GM18951 (cell line): ENCODE results near the gene ZNF423.

ENCODE experiments used
- POLR2A ChIP-seq: IDR thresholded peaks from 4 replicates; pipeline ENCODE4 v1.6.1; 2011; ENCODE audit warnings: mild to moderate bottlenecking; ENCODE audit not compliant: insufficient read length, insufficient read depth; ENCODE audit errors: extremely low read depth
- in situ Hi-C: fragments of 300-500 bp; cut with MboI; formaldehyde crosslinking; loops from one replicate; pipeline ENCODE4 v1.12.0; 2022; ENCODE audit warnings: low sequenced_read_pairs, mixed read lengths, inconsistent platforms; ENCODE audit not compliant: unreplicated experiment

The ZNF423 gene

DNA sequence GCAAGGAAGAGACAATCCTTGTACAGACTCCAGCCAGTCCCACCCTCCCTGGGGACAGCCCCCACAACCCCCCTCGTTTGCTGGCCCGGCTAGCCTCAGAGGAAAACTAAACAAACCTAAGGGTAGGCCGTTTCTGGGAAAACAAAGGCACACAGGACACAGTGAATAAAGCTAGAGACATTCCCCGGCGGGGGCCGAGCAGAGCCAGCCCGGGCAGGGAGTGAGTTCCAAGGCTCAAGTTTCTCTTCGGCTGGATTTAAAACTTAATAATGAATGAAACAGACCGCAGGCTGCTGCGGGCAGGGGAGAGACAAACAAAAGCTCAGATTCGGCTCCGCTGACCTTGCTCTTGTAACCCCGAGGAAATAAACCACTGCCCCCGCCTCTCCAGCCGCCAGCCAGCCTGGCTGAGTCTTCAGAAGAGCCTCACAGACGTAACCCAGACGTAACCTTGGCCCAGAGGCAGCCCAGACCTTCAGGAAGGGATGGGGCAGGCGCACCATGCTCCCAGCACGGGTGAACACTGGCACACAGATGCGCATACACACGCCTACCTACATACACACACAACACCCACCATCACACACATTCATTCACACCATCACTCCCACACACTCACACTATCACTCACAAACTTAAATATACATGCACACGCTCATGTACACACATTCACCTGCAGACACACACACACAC is 216.0 kb downstream of the ZNF423 start:
- no peak for TF ChIP-seq POLR2A
- in situ Hi-C loops = no loop called here

DNA sequence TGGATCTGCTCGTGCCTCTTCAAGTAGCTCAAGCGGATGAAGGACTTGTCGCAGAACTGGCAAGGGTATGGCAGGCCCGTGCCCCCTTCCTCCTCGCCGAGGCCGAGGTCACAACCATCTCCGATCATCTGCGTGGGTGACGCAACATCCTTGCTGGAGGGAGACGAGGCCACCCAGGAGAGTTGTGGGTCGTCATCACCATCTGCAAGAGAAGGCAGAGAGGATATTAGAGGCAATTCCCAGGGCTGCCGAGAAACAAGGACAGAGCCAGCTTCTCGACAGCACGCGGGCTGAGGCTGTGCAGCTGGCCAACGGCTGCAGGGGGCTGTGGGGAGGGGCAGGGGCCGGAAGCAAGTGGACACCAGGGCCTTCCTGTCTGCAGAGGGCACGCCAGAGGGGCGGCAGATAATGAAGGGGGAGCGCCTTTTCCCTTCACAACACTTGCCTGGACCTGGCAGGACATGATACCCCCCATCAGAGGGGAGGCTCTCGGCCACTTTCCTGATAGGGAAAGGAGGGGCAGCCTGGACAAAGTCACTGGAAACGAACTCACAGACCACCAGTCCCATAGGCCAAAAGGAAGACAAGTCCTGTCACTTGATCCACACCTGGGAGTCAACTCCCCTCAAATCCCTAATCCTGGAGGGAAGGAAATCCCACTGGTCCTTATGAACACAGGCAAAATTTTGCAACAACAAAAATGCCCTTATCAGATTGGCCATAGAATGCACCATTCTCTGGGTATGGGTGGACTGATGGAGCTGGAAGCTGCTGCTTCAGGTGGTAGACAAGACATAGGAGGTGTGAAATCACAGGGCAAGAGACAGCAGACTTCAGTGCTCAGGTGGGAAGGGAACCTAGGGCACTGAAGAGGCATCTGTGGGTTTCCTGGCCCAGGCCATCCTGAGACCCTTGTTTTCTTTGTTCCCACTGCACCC is 217.0 kb downstream of the ZNF423 start:
- in situ Hi-C loops = no loop called here
- no peak for TF ChIP-seq POLR2A

DNA sequence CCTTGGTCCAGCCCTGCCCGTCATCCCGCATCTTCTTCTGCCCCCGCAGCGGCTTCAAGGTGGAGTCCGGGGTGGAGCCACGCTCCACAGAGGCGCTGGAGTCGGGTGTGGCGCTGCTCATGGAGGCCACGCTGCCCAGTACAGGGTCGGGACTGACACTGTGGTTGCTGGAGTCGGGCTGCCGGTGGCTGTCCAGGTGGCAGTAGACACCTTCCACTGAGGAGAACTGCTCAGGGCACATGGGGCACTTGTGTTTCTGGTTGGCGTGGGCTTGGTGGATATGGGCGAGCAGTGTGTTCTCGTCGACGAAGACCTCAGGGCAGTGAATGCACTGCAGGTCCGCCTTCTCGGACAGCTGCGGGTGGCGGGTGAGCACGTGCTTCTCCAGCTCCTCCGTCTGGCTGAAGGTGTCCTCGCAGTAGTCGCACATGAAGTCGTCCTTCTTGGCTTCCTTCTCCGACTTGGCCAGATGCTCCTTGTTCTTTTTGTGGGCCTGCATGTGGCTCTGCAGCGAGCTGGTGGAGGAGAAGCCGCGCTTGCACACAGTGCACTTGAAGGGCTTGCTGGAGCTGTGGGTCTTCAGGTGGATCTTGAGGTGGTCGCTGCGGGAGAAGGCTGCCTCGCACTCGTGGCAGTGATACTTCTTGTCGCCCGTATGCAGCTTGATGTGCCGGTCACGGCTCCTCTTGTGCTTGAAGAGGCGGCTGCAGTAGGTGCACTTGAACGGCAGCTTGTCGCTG is 217.8 kb downstream of the ZNF423 start:
- no peak for TF ChIP-seq POLR2A
- in situ Hi-C loops = no loop called here

DNA sequence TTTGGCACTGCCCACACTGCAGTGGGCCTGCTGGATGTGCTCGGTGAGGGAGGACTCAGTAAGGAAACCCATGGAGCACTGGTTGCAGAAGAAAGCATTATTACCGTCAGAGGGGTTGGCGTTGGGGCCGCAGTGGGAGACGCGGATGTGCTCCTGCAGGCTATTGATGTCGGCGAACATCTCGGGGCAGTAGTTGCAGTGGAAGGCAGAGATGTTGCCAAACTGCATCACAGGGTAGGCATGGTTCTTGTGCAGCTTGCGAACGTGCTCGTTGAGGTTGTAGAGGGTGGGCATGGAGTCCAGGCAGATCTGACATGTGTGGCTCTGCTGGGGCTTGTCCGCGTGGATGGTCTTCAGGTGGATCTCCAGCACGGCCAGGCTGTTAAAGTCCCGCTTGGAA is 218.4 kb downstream of the ZNF423 start:
- no peak for TF ChIP-seq POLR2A
- in situ Hi-C loops = no loop called here

DNA sequence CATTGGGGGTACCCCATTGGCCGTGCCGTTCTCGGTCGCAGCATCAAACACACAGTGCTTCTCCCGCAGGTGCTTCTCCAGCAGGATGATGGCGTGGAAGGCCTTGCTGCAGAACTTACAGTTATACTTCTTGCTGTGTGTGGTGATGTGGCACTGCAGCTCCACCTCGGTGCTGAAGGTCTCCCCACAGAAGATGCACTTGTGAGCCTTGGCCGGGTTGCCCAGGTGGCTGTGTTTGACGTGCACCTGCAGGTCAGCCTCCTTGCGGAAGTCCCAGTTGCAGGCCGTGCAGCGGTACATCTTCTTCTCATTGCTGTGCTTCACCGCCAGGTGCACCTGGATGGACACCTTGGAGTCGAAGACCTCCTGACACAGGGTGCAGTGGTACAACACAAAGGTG is 219.3 kb downstream of the ZNF423 start:
- no peak for TF ChIP-seq POLR2A
- in situ Hi-C loops = no loop called here

DNA sequence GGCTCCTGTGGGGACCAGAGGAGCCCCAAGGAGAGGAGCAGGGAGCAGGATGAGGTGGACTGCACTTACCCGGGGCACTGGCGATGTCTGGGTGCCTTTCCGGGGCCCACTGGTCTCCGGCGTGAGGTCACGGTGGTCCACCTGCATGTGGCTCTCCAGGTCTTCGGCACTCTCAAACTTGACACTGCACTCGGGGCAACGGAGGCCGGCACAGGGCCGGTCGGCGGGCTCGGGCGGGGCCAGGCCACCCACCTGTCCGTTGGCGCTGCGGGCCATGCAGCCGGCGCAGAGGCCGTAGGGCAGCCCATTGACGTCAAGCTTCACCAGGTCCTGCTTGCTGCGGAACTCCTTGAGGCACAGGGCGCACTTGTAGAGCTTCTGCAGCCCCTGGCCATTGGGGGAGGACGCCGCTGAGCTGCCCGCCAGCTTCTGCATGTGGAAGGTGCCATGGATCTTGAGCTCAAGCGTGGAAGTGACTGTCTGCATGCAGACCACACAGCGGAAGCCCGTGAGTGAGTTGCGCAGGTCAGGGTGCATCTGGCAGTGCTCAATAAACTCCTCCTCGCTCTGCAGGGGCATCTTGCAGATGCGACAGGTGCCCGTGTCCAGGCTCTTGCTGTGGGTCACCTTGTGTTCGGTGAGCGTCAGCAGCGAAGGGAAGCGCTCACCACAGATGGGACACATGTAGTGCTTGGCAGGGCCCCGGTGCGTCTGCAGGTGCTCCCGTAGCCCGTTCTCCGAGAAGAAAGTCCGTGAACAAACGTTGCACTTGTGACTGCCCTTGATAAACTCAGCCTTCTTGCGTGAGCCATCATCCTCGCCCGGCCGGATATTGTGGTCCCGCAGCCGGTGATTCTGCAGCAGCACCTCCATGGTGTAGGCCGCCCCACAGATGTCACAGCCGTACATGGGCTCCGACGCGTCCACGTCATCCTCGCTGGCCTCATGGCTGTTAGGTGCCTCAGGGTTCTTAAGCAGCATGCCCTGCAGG is 220.0 kb downstream of the ZNF423 start:
- in situ Hi-C loops = no loop called here
- TF ChIP-seq POLR2A = no peak

DNA sequence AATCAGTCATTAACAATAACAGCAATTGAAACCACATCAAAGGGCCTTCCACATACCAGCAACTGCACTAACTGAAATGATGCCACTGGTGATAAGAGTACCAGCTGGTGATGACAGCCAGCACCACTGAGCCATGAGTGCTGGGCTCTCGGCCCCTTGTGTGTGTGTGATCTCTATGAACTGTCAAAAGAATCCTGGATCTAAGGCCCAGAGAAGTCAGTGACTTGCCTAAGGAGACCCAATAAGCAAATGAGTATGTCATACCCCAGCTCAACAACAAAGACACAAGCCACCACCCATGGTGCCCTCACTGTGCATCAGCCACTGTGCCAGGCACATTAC is 220.9 kb downstream of the ZNF423 start:
- no peak for TF ChIP-seq POLR2A
- in situ Hi-C loops = no loop called here

DNA sequence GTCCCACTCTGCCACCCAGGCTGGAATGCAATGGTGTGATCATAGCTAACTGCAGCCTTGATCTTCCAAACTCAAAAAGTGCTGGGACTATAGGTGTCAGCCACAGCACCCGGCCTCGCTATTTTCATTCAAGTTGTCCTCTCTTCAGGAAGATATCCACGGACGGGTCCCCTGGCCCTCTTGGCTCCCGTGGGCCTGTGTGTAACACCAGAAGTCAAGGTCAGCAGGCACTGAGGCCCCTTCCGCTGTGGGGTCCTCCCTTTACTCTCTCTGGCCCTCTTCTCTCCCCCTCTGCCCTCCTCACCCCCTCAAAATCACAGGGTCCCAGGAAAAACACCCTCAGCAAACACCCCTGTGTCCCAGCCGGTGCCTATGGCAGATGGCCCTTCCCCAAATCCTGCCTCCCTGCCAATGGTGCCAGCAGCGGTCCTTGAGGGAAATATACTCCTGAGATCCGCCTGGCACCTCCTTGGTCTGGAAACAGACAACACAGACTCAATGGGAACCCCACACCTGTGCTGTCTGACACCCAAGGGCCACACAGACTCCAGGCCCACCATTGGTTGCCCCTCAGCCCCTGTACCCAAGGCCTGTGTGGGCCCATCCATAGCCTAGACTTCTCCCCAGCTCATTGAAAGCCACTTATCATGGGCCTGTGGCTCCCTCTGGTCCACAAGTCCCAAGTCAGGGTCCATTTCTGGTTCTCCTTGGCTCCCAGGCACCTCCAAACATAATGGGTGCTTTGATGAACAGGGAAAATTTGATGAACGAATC is 221.5 kb downstream of the ZNF423 start:
- in situ Hi-C loops = no loop called here

DNA sequence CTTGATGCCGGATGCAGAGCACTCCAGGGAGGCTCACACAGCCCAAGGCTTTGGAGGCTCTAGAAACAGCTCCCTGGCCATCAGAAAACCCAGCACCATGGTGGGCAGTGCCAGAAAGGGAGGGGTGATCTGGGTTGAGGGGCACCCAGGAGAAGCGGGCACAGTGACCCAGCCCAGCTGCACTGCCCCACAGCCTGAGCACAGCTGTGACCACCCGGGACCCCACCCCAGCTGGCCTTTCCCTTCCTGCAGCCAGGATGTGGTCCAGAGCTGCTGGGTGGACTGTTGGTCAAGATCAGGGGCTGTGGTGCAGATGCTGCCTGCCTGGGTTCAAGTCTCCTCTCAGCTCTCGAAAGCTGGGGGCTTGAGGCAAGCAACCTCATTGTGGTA is 223.1 kb downstream of the ZNF423 start:
- in situ Hi-C loops = no loop called here
- TF ChIP-seq POLR2A = no peak

More for the DNA sequence above, 221.5 kb downstream of the ZNF423 start:
- TF ChIP-seq POLR2A = no peak

DNA sequence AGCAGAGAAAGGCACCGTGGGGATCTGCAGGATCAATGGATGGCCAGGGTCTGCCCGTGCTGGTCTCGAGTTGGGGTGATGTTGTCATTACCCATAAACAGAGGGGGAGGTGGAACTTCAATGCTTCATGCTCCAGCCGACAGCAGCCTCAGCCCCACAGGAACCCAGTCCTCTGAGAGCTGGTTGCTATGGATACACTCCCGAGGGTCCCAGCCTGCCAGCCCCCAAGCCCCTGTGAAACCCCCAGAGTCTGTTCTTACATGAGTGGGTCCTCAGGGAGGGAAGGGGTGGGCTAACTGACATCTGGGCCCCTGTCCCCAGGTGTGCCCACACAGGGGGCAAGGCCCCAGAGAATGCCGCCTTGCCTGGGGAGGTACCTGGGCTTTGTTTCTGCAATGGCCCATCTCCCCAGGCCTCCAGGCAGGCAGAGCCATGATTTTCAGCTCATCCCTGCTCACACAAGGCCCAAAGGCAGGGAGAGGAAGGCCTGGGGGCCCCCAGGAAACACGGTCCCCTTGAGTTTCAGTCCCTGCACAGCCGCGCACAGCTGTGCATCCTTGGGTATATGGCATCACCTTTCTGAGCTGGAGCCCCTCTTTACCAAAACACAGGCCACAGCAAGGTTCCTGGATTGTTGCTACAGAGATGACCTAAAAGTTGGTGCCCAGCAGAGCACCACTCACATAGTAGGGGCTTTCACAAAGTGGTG is 223.7 kb downstream of the ZNF423 start:
- in situ Hi-C loops = no loop called here
- TF ChIP-seq POLR2A = no peak
